ENCODE data around the gene TMIGD2. TPM values are rescaled to one million over a fixed set of nuclear protein-coding genes. Genes with fewer than 3 reads are reported as not detected.

TMIGD2 gene
- total RNA-seq, 1 experiment from 2014 or later: 0.94 TPM

DNA sequence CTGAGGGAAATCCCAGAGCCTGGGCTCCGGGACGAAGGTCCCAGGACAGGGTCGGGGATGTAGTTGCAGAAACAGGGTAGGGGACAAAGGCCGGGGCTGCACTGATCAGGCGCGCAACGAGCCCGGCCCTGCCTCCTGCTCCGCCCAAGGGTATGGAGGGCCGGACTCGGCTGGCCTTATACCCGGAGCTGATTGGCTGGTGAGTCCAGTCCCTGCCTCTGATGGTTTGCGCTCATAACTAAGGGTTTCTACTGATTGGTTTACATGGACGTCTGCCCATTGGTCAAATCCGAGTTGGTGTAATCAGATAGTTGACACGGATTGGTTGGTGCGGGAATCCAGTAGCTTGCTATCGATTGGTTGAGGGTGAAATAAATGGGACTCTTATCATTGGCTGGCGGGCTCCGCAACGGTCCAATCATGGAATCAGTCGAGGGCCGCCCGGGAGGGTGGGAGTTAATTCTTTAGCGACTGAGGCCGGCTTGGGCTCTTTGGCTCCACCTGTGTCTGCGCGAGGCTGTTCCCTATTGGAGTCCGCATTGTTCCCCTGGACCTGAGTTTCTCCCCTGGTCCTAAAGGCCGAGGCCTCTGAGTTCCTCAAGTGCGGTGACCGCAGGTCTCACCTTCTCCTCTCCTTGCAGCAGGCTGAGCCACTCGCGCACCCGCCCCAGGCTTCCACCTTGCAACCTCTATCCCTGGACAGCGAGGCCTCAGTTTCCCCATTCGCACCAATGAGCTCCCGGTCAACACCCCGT lies 40.6 kb upstream of the TMIGD2 start (continued):
- TF ChIP-seq, protein P1, sequence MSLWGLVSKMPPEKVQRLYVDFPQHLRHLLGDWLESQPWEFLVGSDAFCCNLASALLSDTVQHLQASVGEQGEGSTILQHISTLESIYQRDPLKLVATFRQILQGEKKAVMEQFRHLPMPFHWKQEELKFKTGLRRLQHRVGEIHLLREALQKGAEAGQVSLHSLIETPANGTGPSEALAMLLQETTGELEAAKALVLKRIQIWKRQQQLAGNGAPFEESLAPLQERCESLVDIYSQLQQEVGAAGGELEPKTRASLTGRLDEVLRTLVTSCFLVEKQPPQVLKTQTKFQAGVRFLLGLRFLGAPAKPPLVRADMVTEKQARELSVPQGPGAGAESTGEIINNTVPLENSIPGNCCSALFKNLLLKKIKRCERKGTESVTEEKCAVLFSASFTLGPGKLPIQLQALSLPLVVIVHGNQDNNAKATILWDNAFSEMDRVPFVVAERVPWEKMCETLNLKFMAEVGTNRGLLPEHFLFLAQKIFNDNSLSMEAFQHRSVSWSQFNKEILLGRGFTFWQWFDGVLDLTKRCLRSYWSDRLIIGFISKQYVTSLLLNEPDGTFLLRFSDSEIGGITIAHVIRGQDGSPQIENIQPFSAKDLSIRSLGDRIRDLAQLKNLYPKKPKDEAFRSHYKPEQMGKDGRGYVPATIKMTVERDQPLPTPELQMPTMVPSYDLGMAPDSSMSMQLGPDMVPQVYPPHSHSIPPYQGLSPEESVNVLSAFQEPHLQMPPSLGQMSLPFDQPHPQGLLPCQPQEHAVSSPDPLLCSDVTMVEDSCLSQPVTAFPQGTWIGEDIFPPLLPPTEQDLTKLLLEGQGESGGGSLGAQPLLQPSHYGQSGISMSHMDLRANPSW (CRISPR knock-in tag; conservative IDR thresholded peaks at IDR 0.05; ENCODE audit: low read depth): no peak
- peak; percentile 55; the same call in 1 of the 2 replicates for TF ChIP-seq FOXP1 (CRISPR knock-in tag; IDR thresholded peaks at IDR 0.05; ENCODE audit: borderline replicate concordance)
- 0 out of 2 replicates have a peak, but pooled peaks have one; percentile 31 for TF ChIP-seq TEAD1 (CRISPR knock-in tag; IDR thresholded peaks at IDR 0.05)
- TF ChIP-seq FOXK1 (CRISPR knock-in tag; IDR thresholded peaks at IDR 0.05): peak; percentile 26; the same call in 1 of the 2 replicates
- no peak for TF ChIP-seq OVOL2 (CRISPR knock-in tag; IDR thresholded peaks at IDR 0.05; ENCODE audit: borderline replicate concordance)
- TF ChIP-seq, protein P2, sequence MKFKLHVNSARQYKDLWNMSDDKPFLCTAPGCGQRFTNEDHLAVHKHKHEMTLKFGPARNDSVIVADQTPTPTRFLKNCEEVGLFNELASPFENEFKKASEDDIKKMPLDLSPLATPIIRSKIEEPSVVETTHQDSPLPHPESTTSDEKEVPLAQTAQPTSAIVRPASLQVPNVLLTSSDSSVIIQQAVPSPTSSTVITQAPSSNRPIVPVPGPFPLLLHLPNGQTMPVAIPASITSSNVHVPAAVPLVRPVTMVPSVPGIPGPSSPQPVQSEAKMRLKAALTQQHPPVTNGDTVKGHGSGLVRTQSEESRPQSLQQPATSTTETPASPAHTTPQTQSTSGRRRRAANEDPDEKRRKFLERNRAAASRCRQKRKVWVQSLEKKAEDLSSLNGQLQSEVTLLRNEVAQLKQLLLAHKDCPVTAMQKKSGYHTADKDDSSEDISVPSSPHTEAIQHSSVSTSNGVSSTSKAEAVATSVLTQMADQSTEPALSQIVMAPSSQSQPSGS (CRISPR knock-in tag; IDR thresholded peaks at IDR 0.05; ENCODE audit: borderline replicate concordance, low read depth): no peak
- 0 out of 2 replicates have a peak, but pooled peaks have one; percentile 47 for TF ChIP-seq SMAD3 (CRISPR knock-in tag; IDR thresholded peaks at IDR 0.05; ENCODE audit: borderline replicate concordance)
- TF ChIP-seq, protein P3, sequence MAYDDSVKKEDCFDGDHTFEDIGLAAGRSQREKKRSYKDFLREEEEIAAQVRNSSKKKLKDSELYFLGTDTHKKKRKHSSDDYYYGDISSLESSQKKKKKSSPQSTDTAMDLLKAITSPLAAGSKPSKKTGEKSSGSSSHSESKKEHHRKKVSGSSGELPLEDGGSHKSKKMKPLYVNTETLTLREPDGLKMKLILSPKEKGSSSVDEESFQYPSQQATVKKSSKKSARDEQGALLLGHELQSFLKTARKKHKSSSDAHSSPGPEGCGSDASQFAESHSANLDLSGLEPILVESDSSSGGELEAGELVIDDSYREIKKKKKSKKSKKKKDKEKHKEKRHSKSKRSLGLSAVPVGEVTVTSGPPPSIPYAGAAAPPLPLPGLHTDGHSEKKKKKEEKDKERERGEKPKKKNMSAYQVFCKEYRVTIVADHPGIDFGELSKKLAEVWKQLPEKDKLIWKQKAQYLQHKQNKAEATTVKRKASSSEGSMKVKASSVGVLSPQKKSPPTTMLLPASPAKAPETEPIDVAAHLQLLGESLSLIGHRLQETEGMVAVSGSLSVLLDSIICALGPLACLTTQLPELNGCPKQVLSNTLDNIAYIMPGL (CRISPR knock-in tag; IDR thresholded peaks at IDR 0.05): no peak; the same call in 1 of the 2 replicates
- TF ChIP-seq TP53 (CRISPR knock-in tag; IDR thresholded peaks at IDR 0.05): no peak
- no peak for TF ChIP-seq ELF4 (CRISPR knock-in tag; IDR thresholded peaks at IDR 0.05; ENCODE audit: low read depth)
- TF ChIP-seq HMGA2 (CRISPR knock-in tag; IDR thresholded peaks at IDR 0.05): peak; percentile 58; the same call in 1 of the 2 replicates
- TF ChIP-seq KAT7 (CRISPR knock-in tag; IDR thresholded peaks at IDR 0.05; ENCODE audit: borderline replicate concordance): no peak
- TF ChIP-seq NR3C1 (CRISPR knock-in tag; conservative IDR thresholded peaks at IDR 0.05; ENCODE audit: low read depth): no peak
- no peak for TF ChIP-seq ZNF219 (CRISPR knock-in tag; IDR thresholded peaks at IDR 0.05; ENCODE audit: borderline replicate concordance)
- TF ChIP-seq ZNF232 (CRISPR knock-in tag; IDR thresholded peaks at IDR 0.05): 0 out of 2 replicates have a peak, but pooled peaks have one; percentile 26
- TF ChIP-seq NFYB (CRISPR knock-in tag; conservative IDR thresholded peaks at IDR 0.05; ENCODE audit: low read depth): peak; percentile 95
- no peak for TF ChIP-seq NR2C2 (CRISPR knock-in tag; IDR thresholded peaks at IDR 0.05)
- no peak for TF ChIP-seq GRHL2 (CRISPR knock-in tag; IDR thresholded peaks at IDR 0.05; ENCODE audit: insufficient replicate concordance, severe bottlenecking)
- TF ChIP-seq ZNF263 (CRISPR knock-in tag; IDR thresholded peaks at IDR 0.05; ENCODE audit: low read depth): no peak
- TF ChIP-seq, protein P4, sequence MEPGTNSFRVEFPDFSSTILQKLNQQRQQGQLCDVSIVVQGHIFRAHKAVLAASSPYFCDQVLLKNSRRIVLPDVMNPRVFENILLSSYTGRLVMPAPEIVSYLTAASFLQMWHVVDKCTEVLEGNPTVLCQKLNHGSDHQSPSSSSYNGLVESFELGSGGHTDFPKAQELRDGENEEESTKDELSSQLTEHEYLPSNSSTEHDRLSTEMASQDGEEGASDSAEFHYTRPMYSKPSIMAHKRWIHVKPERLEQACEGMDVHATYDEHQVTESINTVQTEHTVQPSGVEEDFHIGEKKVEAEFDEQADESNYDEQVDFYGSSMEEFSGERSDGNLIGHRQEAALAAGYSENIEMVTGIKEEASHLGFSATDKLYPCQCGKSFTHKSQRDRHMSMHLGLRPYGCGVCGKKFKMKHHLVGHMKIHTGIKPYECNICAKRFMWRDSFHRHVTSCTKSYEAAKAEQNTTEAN (CRISPR knock-in tag; IDR thresholded peaks at IDR 0.05): no peak
- no peak for TF ChIP-seq ATF1 (CRISPR knock-in tag; IDR thresholded peaks at IDR 0.05)
- no peak for TF ChIP-seq FOXJ3 (CRISPR knock-in tag; IDR thresholded peaks at IDR 0.05; ENCODE audit: borderline replicate concordance)
- TF ChIP-seq TCF7 (CRISPR knock-in tag; IDR thresholded peaks at IDR 0.05; ENCODE audit: low read depth): no peak
- TF ChIP-seq ZNF396 (CRISPR knock-in tag; IDR thresholded peaks at IDR 0.05; ENCODE audit: borderline replicate concordance): peak; percentile 92; the same call in 1 of the 2 replicates
- TF ChIP-seq CREM (CRISPR knock-in tag; IDR thresholded peaks at IDR 0.05): no peak; the same call in 1 of the 2 replicates
- TF ChIP-seq SOX15 (CRISPR knock-in tag; IDR thresholded peaks at IDR 0.05): no peak
- TF ChIP-seq, protein P5, sequence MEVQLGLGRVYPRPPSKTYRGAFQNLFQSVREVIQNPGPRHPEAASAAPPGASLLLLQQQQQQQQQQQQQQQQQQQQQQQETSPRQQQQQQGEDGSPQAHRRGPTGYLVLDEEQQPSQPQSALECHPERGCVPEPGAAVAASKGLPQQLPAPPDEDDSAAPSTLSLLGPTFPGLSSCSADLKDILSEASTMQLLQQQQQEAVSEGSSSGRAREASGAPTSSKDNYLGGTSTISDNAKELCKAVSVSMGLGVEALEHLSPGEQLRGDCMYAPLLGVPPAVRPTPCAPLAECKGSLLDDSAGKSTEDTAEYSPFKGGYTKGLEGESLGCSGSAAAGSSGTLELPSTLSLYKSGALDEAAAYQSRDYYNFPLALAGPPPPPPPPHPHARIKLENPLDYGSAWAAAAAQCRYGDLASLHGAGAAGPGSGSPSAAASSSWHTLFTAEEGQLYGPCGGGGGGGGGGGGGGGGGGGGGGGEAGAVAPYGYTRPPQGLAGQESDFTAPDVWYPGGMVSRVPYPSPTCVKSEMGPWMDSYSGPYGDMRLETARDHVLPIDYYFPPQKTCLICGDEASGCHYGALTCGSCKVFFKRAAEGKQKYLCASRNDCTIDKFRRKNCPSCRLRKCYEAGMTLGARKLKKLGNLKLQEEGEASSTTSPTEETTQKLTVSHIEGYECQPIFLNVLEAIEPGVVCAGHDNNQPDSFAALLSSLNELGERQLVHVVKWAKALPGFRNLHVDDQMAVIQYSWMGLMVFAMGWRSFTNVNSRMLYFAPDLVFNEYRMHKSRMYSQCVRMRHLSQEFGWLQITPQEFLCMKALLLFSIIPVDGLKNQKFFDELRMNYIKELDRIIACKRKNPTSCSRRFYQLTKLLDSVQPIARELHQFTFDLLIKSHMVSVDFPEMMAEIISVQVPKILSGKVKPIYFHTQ (CRISPR knock-in tag; IDR thresholded peaks at IDR 0.05): no peak
- TF ChIP-seq PRRX2 (CRISPR knock-in tag; IDR thresholded peaks at IDR 0.05): 0 out of 2 replicates have a peak, but pooled peaks have one; percentile 80
- TF ChIP-seq JUN (CRISPR knock-in tag; IDR thresholded peaks at IDR 0.05): no peak
